Activated CD4-positive, alpha-beta T cell treated with anti-CD3 and anti-CD28 coated beads for 48 hours (primary cell): ENCODE results near the gene KLK4.
A peak's percentile ranks its signal among the peaks of the same experiment; 100 is the strongest.
"Not testable (repeated sequence)": the region's sequence is repeated elsewhere in the genome, so short reads cannot be mapped to it uniquely, and the experiment has no call there.

Experiments used
- DNase-seq: peaks from one replicate; pipeline ENCODE4 v3.0.0-alpha.2; 2020

Gene KLK4

DNA sequence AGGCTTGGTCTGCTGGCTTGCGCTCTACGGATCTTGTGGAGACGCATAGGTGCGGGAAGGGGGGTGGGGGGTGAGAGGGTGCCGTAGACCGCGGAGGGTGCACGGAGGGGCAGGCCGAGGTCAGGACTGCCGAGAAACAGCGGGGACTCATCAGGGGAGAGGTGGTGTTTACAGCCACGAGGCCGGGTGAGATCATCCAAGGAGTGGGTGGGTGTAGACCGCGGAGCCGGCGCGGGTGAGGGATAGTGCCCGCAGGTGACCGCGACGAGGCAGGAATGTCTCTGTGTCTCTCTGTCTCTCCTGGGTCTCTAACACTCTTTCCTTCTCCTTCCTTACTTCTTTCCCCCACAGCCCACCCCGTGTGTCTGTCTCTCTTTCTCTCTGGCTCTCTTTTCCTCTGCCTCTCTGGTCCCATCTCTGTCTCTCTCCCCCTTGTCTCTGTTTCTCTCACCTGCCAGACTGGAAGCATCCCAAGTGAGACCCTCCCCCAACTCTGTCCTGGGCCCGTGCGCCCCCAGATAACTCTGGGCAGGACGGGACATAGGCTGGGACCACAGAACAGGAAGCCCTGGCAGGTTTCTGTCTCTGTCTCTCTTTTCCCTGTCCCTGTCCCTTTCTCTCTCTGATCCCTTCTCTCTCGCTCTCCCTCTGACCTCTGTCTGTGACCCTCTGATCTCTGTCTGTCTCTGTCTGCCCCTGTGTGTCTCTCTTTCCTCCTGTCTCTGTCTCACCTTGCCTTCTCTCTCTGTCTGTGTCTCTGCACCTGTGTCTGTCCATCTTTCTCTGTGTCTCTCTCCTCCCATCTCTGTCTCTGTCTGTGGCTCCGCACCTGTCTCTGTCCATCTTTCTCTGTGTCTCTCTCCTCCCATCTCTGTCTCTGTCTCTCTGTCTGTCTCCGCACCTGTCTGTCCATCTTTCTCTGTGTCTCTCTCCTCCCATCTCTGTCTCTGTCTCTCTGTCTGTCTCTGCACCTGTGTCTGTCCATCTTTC is 1.8 kb upstream of the KLK4 start:
- DNase-seq, result peak; percentile 61

DNA sequence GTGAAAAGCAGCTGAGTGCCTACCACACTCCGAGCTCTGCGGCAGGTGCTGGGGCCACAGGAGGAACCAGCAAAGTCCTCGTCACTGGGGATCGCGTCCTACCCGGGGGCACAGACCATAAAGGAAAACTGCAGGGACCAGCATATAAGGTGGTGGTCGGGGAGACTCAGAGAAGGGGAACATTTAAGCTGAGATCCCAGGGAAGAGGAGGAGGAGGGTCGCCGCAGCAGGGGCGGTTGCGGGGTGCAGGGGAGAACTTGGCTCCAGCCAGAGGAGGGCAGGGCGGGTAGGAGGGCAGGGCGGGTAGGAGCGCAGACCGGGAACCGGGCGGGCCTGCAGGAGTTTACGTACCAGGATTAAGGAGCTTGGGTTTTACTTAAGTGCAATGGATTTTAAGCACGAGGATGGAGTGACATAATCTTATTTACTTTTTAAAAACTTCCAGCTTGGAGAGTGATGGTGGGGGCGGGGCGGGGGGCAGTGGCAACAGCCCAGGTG is 956 bp upstream of the KLK4 start:
- no peak for DNase-seq

DNA sequence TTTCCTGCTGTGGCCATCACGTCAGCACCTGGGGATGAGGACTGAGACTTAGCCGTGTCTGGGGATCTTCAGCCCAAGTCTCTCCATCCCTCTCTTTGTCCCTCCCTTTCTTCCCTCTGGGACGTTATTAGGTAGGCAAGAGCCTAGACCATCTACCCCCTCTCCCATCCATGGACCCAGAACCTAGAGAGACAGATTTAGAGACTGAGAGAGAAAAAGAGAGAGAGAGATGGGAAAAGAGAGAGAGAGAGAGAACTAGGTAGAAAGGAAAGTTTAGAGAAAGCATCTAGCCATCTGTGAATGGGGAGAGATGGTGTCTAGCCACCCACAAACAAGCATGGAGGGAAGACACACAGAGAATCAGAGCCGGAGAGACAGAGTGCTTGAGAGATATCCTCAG is 473 bp downstream of the KLK4 start:
- DNase-seq, result no peak

DNA sequence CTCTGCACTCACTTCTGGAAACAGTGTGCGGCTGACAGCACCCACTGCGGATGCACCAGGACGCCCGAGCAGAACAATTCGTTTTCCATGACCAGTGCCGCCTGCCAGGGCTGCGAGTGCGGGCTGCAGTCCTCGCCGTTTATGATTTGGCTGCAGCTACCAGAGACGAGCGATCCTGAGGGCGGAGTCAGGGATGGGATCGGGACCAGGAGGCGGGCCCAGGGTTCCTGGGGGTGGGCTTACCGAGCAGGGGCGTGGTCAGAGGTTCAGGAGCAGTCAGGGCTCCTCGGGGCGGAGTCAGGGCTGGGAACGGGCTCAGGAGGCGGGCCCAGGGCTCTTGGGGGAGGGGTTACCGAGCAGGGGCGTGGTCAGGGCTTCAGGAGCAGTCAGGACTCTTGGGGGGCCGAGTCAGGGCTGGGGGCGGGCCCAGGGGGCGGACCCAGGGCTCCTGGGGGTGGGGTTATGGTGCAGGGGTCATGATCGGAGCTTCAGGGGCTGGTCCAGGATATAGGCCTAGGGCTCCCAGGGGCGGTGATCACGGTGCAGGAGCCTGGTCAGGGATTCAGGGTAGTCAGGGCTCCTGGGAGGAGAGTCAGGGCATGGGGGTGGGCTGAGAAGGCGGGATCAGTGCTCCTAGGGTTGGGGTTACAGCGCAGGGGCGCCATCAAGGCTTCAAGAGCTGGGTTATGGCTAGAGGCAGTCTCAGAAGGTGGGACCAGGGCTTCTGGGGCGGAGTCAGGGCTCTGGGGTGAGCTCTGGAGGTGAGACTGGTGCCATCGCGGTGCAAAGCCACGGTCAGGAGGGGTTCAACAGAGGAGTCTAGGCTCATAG is 1.7 kb downstream of the KLK4 start:
- peak; percentile 72 for DNase-seq

- no peak for DNase-seq
Measured at GRCh38 chr19:50908336-50908735, 2.9 kb downstream of the KLK4 start.

DNA sequence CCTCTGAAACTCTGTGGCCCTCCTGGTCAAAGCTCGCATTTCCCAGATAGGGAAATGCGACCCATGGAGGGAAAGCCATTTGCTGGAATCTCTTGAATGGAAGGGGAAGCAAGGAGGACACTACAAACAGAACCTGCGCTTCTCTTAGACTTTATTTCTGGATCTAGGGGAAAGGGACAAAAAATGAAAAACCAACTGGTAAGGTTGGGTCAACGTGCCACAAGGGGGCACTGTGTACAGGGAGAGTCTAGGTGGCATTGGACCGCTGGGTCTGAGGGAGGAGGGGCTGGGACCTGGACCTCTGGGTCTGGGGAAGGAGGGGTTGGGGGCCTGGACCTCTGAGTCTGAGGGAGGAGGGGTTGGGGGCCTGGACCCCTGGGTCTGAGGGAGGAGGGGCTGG is 5.0 kb downstream of the KLK4 start:
- peak; percentile 69 for DNase-seq

DNA sequence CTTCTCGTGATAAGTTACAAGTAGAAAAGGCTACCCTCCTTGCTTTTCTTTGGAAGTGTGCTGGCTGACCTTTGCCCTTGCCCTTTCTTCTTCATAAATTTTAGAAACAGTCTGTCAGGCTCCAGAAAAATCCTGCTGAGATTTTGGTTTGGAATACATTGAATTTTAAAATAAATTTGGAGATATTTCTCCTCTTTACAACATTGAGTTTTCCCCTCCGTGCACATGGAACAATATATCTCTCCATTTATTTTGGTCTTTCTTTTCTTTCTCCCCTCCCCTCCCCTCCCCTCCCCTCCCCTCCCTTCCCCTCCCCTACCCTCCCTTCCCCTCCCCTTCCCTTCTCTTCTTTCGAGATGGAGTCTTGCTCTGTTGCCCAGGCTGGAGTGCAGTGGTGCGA is 8.6 kb downstream of the KLK4 start:
- DNase-seq, result no peak

DNA sequence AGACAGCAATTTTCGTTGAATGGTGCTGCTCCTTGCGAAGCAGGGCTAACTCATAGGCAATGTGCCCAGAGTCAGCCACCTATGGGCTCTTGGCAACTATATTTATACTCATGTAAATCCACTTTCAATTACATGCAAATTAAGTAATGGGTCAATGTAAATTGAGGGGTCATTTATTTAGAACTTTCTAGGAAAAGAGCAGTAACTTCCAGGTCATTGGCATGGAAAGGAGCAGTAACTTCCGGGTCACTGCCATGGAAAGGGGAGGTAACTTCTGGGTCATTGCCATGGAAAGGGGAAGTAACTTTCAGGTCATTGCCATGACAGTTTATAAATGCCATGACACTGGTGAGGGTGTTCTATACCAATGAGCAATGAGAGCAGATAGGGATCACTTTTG is 11.6 kb downstream of the KLK4 start:
- no peak for DNase-seq

GRCh38 chr19:50898018-50898417 is 13.2 kb downstream of the KLK4 start:
- DNase-seq, result no peak

GRCh38 chr19:50897612-50898011 is 13.6 kb downstream of the KLK4 start:
- DNase-seq, result no peak

- DNase-seq, result no peak
Measured at GRCh38 chr19:50897191-50897607, 14.0 kb downstream of the KLK4 start.

DNA sequence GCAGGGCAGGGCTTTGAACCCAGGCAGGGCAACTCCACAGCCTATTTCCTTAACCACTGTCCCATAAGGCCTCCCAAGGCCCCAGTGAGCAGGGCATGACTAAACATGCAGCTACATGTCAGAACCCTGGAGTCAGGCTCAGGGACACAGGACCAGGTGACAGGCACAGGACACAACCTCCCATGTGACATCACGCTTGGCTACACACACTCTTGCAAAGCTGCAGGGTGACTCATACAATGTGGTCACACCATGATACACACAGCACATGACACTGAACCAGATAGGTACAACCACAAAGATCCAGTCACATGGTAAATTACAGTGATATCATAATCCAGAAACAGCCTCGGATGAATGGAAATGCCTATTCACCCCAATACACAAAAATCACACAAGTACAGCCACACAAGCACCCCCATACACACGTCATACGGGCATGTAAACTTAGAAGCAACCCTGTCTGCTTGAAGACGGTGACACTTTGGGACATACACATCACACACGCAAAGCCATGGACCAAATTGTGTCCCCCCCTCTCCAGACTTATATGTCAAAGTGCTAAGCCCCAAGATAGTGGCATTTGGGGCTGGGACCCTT is 14.5 kb downstream of the KLK4 start:
- DNase-seq, result peak; percentile 54

DNA sequence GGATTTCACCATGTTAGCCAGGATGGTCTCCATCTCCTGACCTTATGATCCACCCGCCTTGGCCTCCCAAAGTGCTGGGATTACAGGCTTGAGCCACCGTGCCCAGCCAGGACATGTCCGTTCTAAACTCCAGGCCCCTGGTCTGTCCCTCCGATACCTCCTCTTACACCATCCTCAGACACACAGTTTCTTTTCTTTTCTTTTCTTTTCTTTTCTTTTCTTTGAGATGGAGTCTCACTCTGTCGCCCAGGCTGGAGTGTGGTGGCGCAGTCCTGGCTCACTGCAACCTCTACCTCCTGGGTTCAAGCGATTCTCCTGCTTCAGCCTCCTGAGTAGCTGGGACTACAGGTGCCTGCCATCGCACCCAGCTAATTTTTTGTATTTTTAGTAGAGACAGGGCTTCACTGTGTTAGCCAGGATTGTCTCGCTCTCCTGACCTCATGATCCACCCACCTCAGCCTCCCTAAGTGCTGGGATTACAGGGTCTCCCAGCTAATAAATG is 15.1 kb downstream of the KLK4 start:
- not testable (repeated sequence) for DNase-seq

GRCh38 chr19:50894478-50895356 is 16.5 kb downstream of the KLK4 start:
- DNase-seq, result no peak

- no peak for DNase-seq
Measured at GRCh38 chr19:50893047-50893736, 18.0 kb downstream of the KLK4 start.

- DNase-seq, result no peak
Measured at GRCh38 chr19:50891253-50891625, 20.0 kb downstream of the KLK4 start.

- no peak for DNase-seq
Measured at GRCh38 chr19:50890422-50891252, 20.6 kb downstream of the KLK4 start.

DNA sequence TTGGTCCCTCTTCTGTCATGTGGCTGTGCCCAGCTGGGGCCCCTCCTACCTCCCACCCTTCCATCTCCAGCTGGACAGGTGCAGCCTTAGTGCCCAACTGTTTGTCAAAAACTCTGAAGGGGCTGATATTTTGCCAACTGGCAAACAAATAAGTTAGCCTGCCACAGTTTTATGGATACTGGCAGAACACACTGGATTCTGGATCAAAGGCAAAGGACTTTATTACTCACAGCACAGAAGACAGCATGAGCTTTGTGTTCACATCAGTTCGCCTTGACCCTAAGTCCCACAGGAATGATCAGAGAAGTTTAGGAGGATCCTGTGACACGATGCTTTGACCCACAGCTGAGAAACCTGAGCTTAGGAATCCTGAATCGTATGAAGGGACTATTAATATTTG is 21.6 kb downstream of the KLK4 start:
- DNase-seq, result no peak

DNA sequence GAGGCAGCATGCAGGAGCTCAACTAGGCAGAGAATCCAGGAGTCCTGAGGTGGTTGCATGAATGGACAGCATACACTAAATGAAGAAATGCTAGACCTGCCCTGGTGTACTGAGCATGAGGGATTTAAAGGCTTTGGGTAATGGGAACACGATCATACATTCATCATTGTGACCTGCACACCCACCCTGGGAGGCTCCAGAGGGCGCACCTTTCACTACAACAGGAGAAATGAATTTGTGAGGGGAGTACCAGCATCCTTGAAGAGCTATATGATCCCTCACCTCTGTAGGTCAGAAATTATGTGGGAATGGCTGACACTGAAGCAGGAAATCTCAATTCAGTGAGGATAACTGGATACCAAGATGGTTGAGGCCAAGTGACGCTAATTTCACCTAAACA is 29.0 kb downstream of the KLK4 start:
- no peak for DNase-seq

- no peak for DNase-seq
Measured at GRCh38 chr19:50880241-50880640, 31.0 kb downstream of the KLK4 start.
